Measurements from ENCODE around the gene TAF1. TPM values are rescaled to one million over a fixed set of nuclear protein-coding genes. Genes with fewer than 3 reads are reported as not detected.

The TAF1 gene
- total and polyA plus RNA-seq, 9 of the 15 experiments (the other 6 are each of a cell fraction or from before 2014, with no cell fraction given) = 6.4 to 45.1 (median 38.1) TPM

GRCh38 chrX:71366674-71367256 lies 608 bp downstream of the TAF1 start (continued):
- TF ChIP-seq ZHX1 (conservative IDR thresholded peaks at IDR 0.05; ENCODE audit: low read length) = no peak
- no peak for TF ChIP-seq PHTF2 (CRISPR knock-in tag; IDR thresholded peaks at IDR 0.05)
- no peak for TF ChIP-seq GATAD2A (IDR thresholded peaks at IDR 0.05)
- TF ChIP-seq KDM5B (IDR thresholded peaks at IDR 0.05; ENCODE audit: insufficient replicate concordance, low read depth, low read length) = peak; percentile 32
- TF ChIP-seq MYC (IDR thresholded peaks at IDR 0.05; ENCODE audit: low read depth, low read length) = no peak
- 0 out of 2 replicates have a peak, but pooled peaks have one; percentile 44 for TF ChIP-seq MYC (CRISPR knock-in tag; IDR thresholded peaks at IDR 0.05; ENCODE audit: borderline replicate concordance, low read depth)
- no peak for TF ChIP-seq SMARCE1 (IDR thresholded peaks at IDR 0.05)
- TF ChIP-seq BMI1 (IDR thresholded peaks at IDR 0.05; ENCODE audit: low read length) = no peak
- TF ChIP-seq PTTG1 (tag; IDR thresholded peaks at IDR 0.05; ENCODE audit: low read depth) = no peak
- no peak for TF ChIP-seq HNRNPLL (IDR thresholded peaks at IDR 0.05; ENCODE audit: low read depth, low read length, poor library complexity, severe bottlenecking)
- no peak for TF ChIP-seq HLTF (IDR thresholded peaks at IDR 0.05)
- TF ChIP-seq PHB (CRISPR knock-in tag; IDR thresholded peaks at IDR 0.05) = no peak
- no peak for TF ChIP-seq HDAC8 (tag; IDR thresholded peaks at IDR 0.05)
- TF ChIP-seq GTF2E2 (tag; IDR thresholded peaks at IDR 0.05) = 0 out of 2 replicates have a peak, but pooled peaks have one; percentile 5
- no peak for TF ChIP-seq RBM25 (IDR thresholded peaks at IDR 0.05; ENCODE audit: low read depth, low read length, severe bottlenecking)
- TF ChIP-seq, protein P1, sequence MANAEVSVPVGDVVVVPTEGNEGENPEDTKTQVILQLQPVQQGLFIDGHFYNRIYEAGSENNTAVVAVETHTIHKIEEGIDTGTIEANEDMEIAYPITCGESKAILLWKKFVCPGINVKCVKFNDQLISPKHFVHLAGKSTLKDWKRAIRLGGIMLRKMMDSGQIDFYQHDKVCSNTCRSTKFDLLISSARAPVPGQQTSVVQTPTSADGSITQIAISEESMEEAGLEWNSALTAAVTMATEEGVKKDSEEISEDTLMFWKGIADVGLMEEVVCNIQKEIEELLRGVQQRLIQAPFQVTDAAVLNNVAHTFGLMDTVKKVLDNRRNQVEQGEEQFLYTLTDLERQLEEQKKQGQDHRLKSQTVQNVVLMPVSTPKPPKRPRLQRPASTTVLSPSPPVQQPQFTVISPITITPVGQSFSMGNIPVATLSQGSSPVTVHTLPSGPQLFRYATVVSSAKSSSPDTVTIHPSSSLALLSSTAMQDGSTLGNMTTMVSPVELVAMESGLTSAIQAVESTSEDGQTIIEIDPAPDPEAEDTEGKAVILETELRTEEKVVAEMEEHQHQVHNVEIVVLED (CRISPR knock-in tag; IDR thresholded peaks at IDR 0.05) = no peak
- TF ChIP-seq SMARCA4 (IDR thresholded peaks at IDR 0.05) = no peak
- TF ChIP-seq, protein P2, sequence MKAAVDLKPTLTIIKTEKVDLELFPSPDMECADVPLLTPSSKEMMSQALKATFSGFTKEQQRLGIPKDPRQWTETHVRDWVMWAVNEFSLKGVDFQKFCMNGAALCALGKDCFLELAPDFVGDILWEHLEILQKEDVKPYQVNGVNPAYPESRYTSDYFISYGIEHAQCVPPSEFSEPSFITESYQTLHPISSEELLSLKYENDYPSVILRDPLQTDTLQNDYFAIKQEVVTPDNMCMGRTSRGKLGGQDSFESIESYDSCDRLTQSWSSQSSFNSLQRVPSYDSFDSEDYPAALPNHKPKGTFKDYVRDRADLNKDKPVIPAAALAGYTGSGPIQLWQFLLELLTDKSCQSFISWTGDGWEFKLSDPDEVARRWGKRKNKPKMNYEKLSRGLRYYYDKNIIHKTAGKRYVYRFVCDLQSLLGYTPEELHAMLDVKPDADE (conservative IDR thresholded peaks at IDR 0.05; ENCODE audit: control insufficient read depth, low read depth, low read length) = no peak
- TF ChIP-seq, protein P3, sequence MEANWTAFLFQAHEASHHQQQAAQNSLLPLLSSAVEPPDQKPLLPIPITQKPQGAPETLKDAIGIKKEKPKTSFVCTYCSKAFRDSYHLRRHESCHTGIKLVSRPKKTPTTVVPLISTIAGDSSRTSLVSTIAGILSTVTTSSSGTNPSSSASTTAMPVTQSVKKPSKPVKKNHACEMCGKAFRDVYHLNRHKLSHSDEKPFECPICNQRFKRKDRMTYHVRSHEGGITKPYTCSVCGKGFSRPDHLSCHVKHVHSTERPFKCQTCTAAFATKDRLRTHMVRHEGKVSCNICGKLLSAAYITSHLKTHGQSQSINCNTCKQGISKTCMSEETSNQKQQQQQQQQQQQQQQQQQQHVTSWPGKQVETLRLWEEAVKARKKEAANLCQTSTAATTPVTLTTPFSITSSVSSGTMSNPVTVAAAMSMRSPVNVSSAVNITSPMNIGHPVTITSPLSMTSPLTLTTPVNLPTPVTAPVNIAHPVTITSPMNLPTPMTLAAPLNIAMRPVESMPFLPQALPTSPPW (CRISPR knock-in tag; IDR thresholded peaks at IDR 0.05) = no peak
- no peak for TF ChIP-seq ZNF561 (CRISPR knock-in tag; conservative IDR thresholded peaks at IDR 0.05)
- no peak for TF ChIP-seq ZNF778 (CRISPR knock-in tag; IDR thresholded peaks at IDR 0.05)
- 0 out of 2 replicates have a peak, but pooled peaks have one; percentile 12 for TF ChIP-seq ZNF589 (CRISPR knock-in tag; IDR thresholded peaks at IDR 0.05; ENCODE audit: low read depth)

Data from K562 (cell line).